ENCODE results near the gene RABGEF1. TPM values are rescaled to one million over a fixed set of nuclear protein-coding genes. Genes with fewer than 3 reads are reported as not detected.

RABGEF1 gene
- total RNA-seq, 5 donors from 2014 or later (not counting 1 experiment from before 2014, with no cell fraction given), result 18.2 to 22.6 (median 20.9) TPM

DNA sequence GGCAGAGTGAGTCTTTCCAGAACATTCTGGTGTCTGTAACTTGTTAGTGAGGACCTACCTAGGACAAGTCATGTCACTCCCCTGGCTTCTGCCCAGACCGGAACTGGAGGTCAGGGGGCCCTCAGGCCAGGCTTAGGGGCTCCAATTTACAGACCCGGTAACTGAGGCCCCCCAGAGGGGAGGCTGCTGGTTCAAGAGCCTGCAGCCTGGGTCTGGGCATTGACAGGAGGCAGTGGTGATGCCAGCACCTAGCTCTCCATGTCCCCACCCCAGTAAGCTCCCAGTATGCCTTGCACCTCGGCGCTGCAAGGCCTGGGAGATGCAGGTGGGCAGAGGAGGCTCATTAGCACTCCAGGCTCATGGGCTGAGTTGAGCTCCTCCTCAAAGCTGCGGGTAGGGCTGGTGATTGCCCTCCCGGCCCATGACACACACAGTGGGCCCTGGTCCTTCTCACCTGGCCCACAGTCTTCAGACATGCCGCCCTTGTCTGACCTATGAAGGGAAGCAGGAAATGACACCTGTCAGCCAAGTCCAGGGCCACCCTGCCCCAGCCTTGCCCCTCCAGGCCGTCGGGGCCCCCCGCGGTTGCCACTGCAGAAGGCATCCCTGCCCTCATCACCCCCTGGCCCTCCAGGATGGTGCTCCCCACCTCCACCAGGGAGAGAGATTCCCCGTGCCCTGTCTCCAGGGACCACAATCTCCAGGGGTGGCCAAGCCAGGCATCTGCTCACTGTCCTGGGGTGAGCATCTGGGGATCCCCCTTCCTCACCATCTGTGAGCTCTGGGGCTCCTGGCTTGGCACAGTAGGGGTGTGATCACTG is 92.2 kb downstream of the RABGEF1 start:
- H3K27me3 ChIP-seq (replicated peaks in 1 of 2; ENCODE audit: control insufficient read depth in 2 of 2, extremely low read depth in 1 of 2, insufficient read depth in 2 of 2, low read length in 1 of 2), result peaks cover 0 to 4% of the 10 kb centered on the region in 2 experiments
- H3K27me3 Mint-ChIP-seq, result no peaks in the 10 kb centered on the region
- no peak overlapping the region for H3K27ac ChIP-seq (ENCODE audit: low read length)
- ATAC-seq (replicated peaks in 1 of 4) (no peak), DNase-seq (no peak)
- H3K36me3 Mint-ChIP-seq, result no peaks in the 10 kb centered on the region
- ChIA-PET POLR2A (no interaction called here), CTCF (no interaction called here)
- H3K4me3 Mint-ChIP-seq, result no peak overlapping the region
- H3K9me3 ChIP-seq, result no peaks in the 10 kb centered on the region
- no peak overlapping the region for H3K27ac Mint-ChIP-seq
- 85% methylated on average over 11 of the region's 12 CpGs for WGBS (ENCODE audit: insufficient coverage)
- H3K4me1 ChIP-seq (ENCODE audit: control insufficient read depth in 1 of 2, extremely low read depth in 1 of 2, insufficient read depth in 2 of 2, low read length in 2 of 2), result no peaks in the 10 kb centered on the region
- no peaks in the 10 kb centered on the region for H3K9me3 Mint-ChIP-seq
- no peaks in the 10 kb centered on the region for H3K4me1 Mint-ChIP-seq
- no peak overlapping the region for H3K4me3 ChIP-seq (ENCODE audit: control insufficient read depth in 1 of 2, extremely low read depth in 1 of 2, low read length in 1 of 2)
- H3K36me3 ChIP-seq (ENCODE audit: control insufficient read depth in 2 of 2, extremely low read depth in 1 of 2, insufficient read depth in 1 of 2, low read length in 1 of 2), result no peaks in the 10 kb centered on the region

GRCh38 chr7:66837007-66837406 is 96.5 kb downstream of the RABGEF1 start:
- no peaks in the 10 kb centered on the region for H3K36me3 Mint-ChIP-seq
- no peak overlapping the region for H3K4me3 Mint-ChIP-seq
- peak in 1 of 35 experiments; percentile 38 for DNase-seq
- Histone ChIP-seq H3K27me3 (replicated peaks in 1 of 2; ENCODE audit: control insufficient read depth in 2 of 2, extremely low read depth in 1 of 2, insufficient read depth in 2 of 2, low read length in 1 of 2) (peaks cover 0 to 4% of the 10 kb centered on the region in 2 experiments), H3K9me3 (no peaks in the 10 kb centered on the region), H3K36me3 (ENCODE audit: control insufficient read depth in 2 of 2, extremely low read depth in 1 of 2, insufficient read depth in 1 of 2, low read length in 1 of 2) (no peaks in the 10 kb centered on the region), H3K27ac (ENCODE audit: low read length) (no peak overlapping the region), H3K4me1 (ENCODE audit: control insufficient read depth in 1 of 2, extremely low read depth in 1 of 2, insufficient read depth in 2 of 2, low read length in 2 of 2) (no peaks in the 10 kb centered on the region), H3K4me3 (ENCODE audit: control insufficient read depth in 1 of 2, extremely low read depth in 1 of 2, low read length in 1 of 2) (no peak overlapping the region)
- no peaks in the 10 kb centered on the region for H3K27me3 Mint-ChIP-seq
- no peak overlapping the region for H3K27ac Mint-ChIP-seq
- no peaks in the 10 kb centered on the region for H3K9me3 Mint-ChIP-seq
- no peaks in the 10 kb centered on the region for H3K4me1 Mint-ChIP-seq
- no peak for ATAC-seq (replicated peaks in 1 of 4)
- WGBS (ENCODE audit: insufficient coverage), result 20% methylated on average over 1 of the region's 5 CpGs
- ChIA-PET CTCF (no interaction called here), POLR2A (no interaction called here)

GRCh38 chr7:66837661-66838060 is 97.1 kb downstream of the RABGEF1 start:
- no peaks in the 10 kb centered on the region for H3K36me3 Mint-ChIP-seq
- POLR2A ChIA-PET, result no interaction called here
- H3K9me3 Mint-ChIP-seq, result no peaks in the 10 kb centered on the region
- Histone ChIP-seq H3K27me3 (replicated peaks in 1 of 2; ENCODE audit: control insufficient read depth in 2 of 2, extremely low read depth in 1 of 2, insufficient read depth in 2 of 2, low read length in 1 of 2) (peaks cover 0 to 4% of the 10 kb centered on the region in 2 experiments), H3K36me3 (ENCODE audit: control insufficient read depth in 2 of 2, extremely low read depth in 1 of 2, insufficient read depth in 1 of 2, low read length in 1 of 2) (no peaks in the 10 kb centered on the region), H3K4me3 (ENCODE audit: control insufficient read depth in 1 of 2, extremely low read depth in 1 of 2, low read length in 1 of 2) (no peak overlapping the region), H3K27ac (ENCODE audit: low read length) (no peak overlapping the region), H3K4me1 (ENCODE audit: control insufficient read depth in 1 of 2, extremely low read depth in 1 of 2, insufficient read depth in 2 of 2, low read length in 2 of 2) (no peaks in the 10 kb centered on the region), H3K9me3 (no peaks in the 10 kb centered on the region)
- no peak for ATAC-seq (replicated peaks in 1 of 4)
- H3K4me3 Mint-ChIP-seq, result no peak overlapping the region
- no peak overlapping the region for H3K27ac Mint-ChIP-seq
- DNase-seq, result no peak
- 94% methylated on average over 8 of the region's 9 CpGs for WGBS (ENCODE audit: insufficient coverage)
- CTCF ChIA-PET, result no interaction called here
- no peaks in the 10 kb centered on the region for H3K27me3 Mint-ChIP-seq
- H3K4me1 Mint-ChIP-seq, result no peaks in the 10 kb centered on the region

DNA sequence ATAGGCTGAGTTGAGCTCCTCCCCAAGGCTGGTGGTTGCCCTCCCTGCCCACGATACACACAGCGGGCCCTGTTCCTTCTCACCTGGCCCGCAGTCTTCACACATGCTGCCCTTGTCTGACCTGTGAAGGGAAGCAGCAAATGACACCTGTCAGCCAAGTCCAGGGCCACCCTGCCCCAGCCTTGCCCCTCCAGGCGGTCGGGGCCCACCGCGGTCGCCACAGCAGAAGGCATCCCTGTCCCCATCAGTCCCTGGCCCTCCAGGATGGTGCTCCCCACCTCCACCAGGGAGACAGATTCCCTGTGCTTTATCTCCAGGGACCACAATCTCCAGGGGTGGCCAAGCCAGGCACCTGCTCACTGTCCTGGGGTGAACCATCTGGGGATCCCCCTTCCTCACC is 99.3 kb downstream of the RABGEF1 start:
- H3K27me3 ChIP-seq (replicated peaks in 1 of 2; ENCODE audit: control insufficient read depth in 2 of 2, extremely low read depth in 1 of 2, insufficient read depth in 2 of 2, low read length in 1 of 2), result peaks cover 0 to 2% of the 10 kb centered on the region in 2 experiments
- ChIA-PET CTCF (no interaction called here), POLR2A (no interaction called here)
- H3K4me1 ChIP-seq (ENCODE audit: control insufficient read depth in 1 of 2, extremely low read depth in 1 of 2, insufficient read depth in 2 of 2, low read length in 2 of 2), result peaks cover 4 to 10% of the 10 kb centered on the region in 2 experiments
- no peak overlapping the region for H3K27ac Mint-ChIP-seq
- no peak overlapping the region for H3K4me3 Mint-ChIP-seq
- H3K9me3 Mint-ChIP-seq, result no peaks in the 10 kb centered on the region
- H3K36me3 Mint-ChIP-seq, result no peaks in the 10 kb centered on the region
- no peaks in the 10 kb centered on the region for H3K9me3 ChIP-seq
- H3K27me3 Mint-ChIP-seq, result no peaks in the 10 kb centered on the region
- no peak overlapping the region for H3K27ac ChIP-seq (ENCODE audit: low read length)
- 92% methylated on average over 7 of the region's 8 CpGs for WGBS (ENCODE audit: insufficient coverage)
- no peak for ATAC-seq (replicated peaks in 1 of 4)
- H3K36me3 ChIP-seq (ENCODE audit: control insufficient read depth in 2 of 2, extremely low read depth in 1 of 2, insufficient read depth in 1 of 2, low read length in 1 of 2), result no peaks in the 10 kb centered on the region
- H3K4me1 Mint-ChIP-seq, result peaks cover 12 to 16% (median 15%) of the 10 kb centered on the region in 3 donors
- no peak overlapping the region for H3K4me3 ChIP-seq (ENCODE audit: control insufficient read depth in 1 of 2, extremely low read depth in 1 of 2, low read length in 1 of 2)
- DNase-seq, result no peak

GRCh38 chr7:66840316-66840715 is 99.8 kb downstream of the RABGEF1 start:
- ChIA-PET CTCF (no interaction called here), POLR2A (no interaction called here)
- no peaks in the 10 kb centered on the region for H3K36me3 Mint-ChIP-seq
- no peaks in the 10 kb centered on the region for H3K9me3 Mint-ChIP-seq
- ATAC-seq (replicated peaks in 1 of 4) (no peak), DNase-seq (no peak)
- H3K27me3 Mint-ChIP-seq, result no peaks in the 10 kb centered on the region
- Histone ChIP-seq H3K27ac (ENCODE audit: low read length) (no peak overlapping the region), H3K9me3 (no peaks in the 10 kb centered on the region), H3K4me3 (ENCODE audit: control insufficient read depth in 1 of 2, extremely low read depth in 1 of 2, low read length in 1 of 2) (no peak overlapping the region), H3K27me3 (replicated peaks in 1 of 2; ENCODE audit: control insufficient read depth in 2 of 2, extremely low read depth in 1 of 2, insufficient read depth in 2 of 2, low read length in 1 of 2) (peaks cover 0 to 2% of the 10 kb centered on the region in 2 experiments), H3K4me1 (ENCODE audit: control insufficient read depth in 1 of 2, extremely low read depth in 1 of 2, insufficient read depth in 2 of 2, low read length in 2 of 2) (peaks cover 4 to 15% of the 10 kb centered on the region in 2 experiments), H3K36me3 (ENCODE audit: control insufficient read depth in 2 of 2, extremely low read depth in 1 of 2, insufficient read depth in 1 of 2, low read length in 1 of 2) (no peaks in the 10 kb centered on the region)
- H3K4me3 Mint-ChIP-seq, result no peak overlapping the region
- no peak overlapping the region for H3K27ac Mint-ChIP-seq
- peaks cover 15 to 20% (median 20%) of the 10 kb centered on the region in 3 donors for H3K4me1 Mint-ChIP-seq
- 88% methylated on average over 3 of the region's 5 CpGs for WGBS (ENCODE audit: insufficient coverage)

DNA sequence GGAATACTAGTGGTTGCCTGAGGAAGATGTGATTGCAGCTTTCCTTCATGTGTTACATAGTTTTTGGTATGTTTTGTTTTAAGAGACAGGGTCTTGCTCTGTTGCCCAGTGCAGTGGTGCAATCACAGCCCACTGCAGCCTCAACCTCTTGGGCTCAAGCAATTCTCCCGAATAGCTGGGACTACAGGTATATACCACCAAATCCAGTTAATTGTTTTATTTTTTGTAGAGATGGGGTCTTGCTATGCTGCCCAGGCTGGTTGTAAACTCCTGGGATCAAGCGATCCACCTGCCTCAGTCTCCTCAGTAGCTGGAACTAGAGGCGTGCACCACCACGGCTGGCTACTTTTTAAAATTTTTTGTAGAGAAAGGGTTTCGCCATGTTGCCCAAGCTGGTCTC is 101.4 kb downstream of the RABGEF1 start:
- WGBS (ENCODE audit: insufficient coverage), result 100% methylated on average over 3 of the region's 5 CpGs

More for the DNA sequence above, 101.4 kb downstream of the RABGEF1 start:
- Histone ChIP-seq H3K4me1 (ENCODE audit: control insufficient read depth in 1 of 2, extremely low read depth in 1 of 2, insufficient read depth in 2 of 2, low read length in 2 of 2) (peaks cover 9 to 22% of the 10 kb centered on the region in 2 experiments), H3K9me3 (no peaks in the 10 kb centered on the region), H3K36me3 (ENCODE audit: control insufficient read depth in 2 of 2, extremely low read depth in 1 of 2, insufficient read depth in 1 of 2, low read length in 1 of 2) (no peaks in the 10 kb centered on the region), H3K4me3 (ENCODE audit: control insufficient read depth in 1 of 2, extremely low read depth in 1 of 2, low read length in 1 of 2) (no peak overlapping the region), H3K27me3 (replicated peaks in 1 of 2; ENCODE audit: control insufficient read depth in 2 of 2, extremely low read depth in 1 of 2, insufficient read depth in 2 of 2, low read length in 1 of 2) (peaks cover 0 to 2% of the 10 kb centered on the region in 2 experiments), H3K27ac (ENCODE audit: low read length) (no peak overlapping the region)
- Mint-ChIP-seq H3K36me3 (no peaks in the 10 kb centered on the region), H3K4me3 (no peak overlapping the region), H3K27ac (no peak overlapping the region), H3K27me3 (no peaks in the 10 kb centered on the region), H3K4me1 (peaks cover 20 to 27% (median 23%) of the 10 kb centered on the region in 3 donors), H3K9me3 (no peaks in the 10 kb centered on the region)
- ATAC-seq (replicated peaks in 1 of 4) (no peak), DNase-seq (no peak)
- POLR2A ChIA-PET, result no interaction called here
- CTCF ChIA-PET, result no interaction called here

Measured in T-cell (primary cell).